Stimulated activated CD4-positive, alpha-beta T cell treated with anti-CD3 and anti-CD28 coated beads, Interleukin-1b, Interleukin-23, amount 100 ng/mL, for 4 hours (primary cell): ENCODE results near the gene FAM83F.
"Not testable (repeated sequence)": the region's sequence is repeated elsewhere in the genome, so short reads cannot be mapped to it uniquely, and the experiment has no call there.

ENCODE experiments used
- DNase-seq, 2 donors: peaks; one replicate each; pipeline ENCODE4 v3.0.0-alpha.2; 2020; ENCODE audit warnings: low read depth in 2 of 2

The FAM83F gene

GRCh38 chr22:39965748-39966147 lies 29.0 kb upstream of the FAM83F start:
- no peak for DNase-seq

DNA sequence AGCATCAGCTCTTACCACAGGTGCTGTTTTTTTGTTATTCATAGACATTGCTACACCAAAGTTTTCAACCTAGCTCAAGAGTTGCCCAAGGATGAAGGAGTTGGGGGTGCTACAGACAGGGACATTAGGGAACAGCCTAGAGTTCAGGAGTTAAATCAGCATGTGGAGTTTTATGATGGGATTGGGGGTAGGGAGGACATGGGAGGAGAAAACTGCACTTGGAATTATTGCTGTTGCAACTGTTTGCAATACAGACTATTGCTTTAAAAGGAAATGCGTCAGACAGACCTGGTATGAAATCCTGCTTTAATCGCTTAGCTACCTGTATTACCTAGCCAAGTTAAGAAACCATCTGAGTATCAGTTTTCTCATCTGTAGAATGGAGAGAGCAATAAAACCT lies 28.3 kb upstream of the FAM83F start:
- DNase-seq, result no peak

GRCh38 chr22:39967103-39967829 lies 27.5 kb upstream of the FAM83F start:
- DNase-seq, result no peak

- DNase-seq, result no peak
These were observed 26.5 kb upstream of the FAM83F start for GRCh38 chr22:39967996-39968972.

GRCh38 chr22:39970742-39971141 lies 24.0 kb upstream of the FAM83F start:
- DNase-seq, result no peak

DNA sequence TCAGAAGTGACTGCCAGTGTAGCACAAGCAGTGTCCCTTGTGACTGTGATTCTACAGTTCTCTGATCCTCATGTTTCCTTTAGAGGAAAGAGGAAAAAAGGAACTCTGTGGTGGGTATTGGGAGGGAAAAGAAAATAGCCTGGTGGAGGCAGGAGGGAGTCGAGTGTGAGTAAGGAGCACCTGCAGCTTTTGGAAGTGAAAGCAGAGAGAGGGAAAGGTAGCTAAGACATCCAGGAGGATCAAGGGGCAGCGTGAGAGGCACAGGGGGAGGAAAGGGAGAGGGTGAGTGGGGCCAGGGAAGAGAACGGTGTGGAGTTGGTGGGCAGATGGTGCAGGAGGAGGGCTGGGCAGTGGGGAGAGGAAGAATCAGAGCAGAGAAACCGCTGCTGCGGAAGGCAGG lies 22.1 kb upstream of the FAM83F start:
- no peak for DNase-seq

GRCh38 chr22:39973656-39974055 lies 21.1 kb upstream of the FAM83F start:
- no peak for DNase-seq

DNA sequence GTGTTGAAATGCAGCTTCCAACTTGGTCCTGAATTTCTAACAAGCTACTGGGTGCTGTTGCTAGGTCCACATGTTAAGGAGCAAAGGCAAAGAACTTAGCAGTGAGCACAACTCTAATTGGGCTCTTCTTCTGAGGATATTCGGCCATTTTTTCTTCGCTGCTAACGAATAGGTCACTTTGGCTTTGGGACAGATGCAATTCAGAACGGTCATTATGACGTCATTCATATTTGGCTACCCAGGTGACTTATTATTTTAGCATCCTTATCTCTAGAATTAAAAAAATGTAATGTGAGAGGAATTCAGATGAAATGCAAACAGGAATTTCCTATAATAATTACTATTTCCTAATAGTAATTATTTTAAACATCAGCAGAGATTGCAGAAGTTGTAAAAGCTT lies 20.7 kb upstream of the FAM83F start:
- no peak for DNase-seq

DNA sequence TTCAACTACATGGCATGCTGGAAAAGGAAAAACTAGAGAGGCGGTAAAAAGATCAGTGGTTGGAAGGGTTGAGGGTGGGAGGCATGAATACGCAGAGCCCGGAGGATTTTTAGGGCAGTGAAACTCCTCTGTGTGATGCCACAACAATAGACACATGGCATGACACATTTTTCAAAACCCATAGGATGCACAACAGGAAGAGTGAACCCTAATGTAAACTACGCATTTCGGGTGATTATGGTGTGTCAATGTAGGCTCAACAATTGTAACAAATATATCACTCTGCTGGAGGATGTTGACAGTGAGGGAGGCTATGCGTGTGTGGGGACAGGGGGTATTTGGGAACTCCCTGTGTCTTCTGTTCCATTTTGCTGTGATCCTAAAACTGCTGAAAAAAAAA lies 15.7 kb upstream of the FAM83F start:
- DNase-seq, result no peak

- DNase-seq, result no peak
These were observed 15.3 kb upstream of the FAM83F start for GRCh38 chr22:39979458-39979857.

GRCh38 chr22:39980596-39980995 lies 14.2 kb upstream of the FAM83F start:
- DNase-seq, result no peak

- no peak for DNase-seq
These were observed 11.4 kb upstream of the FAM83F start for GRCh38 chr22:39983346-39983745.

DNA sequence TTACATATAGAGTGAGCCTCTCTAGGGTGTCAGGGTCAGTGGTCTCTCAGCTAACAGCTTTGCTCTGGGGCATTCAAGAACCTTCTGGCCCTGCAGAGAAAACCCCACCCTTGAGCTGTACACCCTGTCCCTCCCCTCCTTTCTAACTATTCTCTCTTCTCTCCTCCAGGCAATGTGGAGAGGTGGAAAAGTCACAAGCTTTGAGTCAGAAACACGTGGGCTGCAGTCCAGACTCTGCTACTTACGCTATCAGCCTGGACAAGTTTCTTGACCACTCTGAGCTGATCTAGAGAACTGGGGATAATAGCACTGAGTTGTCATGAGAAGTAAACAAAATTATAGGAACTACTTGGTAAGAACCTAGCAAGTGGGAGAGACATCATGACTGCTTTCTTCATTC lies 10.7 kb upstream of the FAM83F start:
- DNase-seq, result no peak

DNA sequence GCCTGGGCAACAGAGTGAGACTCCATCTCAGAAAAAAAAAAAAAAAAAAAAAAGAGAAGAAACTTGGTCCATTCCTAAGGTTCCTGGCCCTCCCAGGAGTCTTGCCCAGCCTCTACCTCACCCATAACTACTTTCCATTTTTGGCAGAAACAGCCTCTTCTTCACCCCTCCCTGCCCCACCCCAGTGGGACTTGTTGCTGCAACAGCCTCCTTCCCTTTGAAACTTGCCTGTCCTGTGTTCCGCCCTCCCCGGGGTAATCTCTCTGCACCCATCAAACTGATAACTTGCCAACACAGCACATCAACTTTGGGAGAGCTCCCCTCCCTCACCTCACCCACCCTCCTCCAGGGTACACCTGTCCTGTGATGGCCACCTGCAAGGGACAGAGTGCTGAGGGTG lies 10.0 kb upstream of the FAM83F start:
- no peak for DNase-seq

DNA sequence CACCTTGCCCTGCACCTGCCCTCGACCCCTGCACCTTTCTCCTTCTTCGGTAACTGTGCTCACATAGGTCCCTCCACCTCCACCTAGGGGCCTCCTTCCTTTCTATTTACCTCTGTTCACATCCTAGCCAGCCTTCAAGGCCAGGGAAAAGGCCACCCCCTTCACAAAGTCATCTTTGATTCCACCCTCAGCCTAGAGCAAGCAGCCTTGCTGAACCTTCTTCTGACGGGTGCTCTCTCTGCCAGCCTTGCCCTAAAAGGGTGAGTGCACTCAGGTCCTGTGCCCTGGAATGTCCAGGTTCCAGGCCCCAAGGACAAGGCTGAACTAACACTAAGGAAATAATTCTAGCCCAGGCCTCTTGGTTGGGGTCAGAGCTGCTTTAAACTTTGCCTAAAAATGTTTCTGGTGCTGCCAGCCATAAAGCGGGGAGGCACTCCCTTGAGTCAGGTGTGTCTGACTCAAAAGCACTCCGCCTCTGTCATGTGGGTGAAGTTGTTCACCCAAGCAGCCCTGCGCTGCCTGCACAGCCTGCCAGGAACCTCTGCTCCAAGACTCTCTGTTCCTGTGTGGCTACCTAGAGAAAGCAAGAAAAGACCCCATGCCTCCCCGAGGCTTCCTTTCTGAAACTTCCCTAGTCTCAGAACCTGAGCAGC lies 9.2 kb upstream of the FAM83F start:
- DNase-seq, result no peak

- no peak for DNase-seq
These were observed 6.2 kb upstream of the FAM83F start for GRCh38 chr22:39988386-39989114.

DNA sequence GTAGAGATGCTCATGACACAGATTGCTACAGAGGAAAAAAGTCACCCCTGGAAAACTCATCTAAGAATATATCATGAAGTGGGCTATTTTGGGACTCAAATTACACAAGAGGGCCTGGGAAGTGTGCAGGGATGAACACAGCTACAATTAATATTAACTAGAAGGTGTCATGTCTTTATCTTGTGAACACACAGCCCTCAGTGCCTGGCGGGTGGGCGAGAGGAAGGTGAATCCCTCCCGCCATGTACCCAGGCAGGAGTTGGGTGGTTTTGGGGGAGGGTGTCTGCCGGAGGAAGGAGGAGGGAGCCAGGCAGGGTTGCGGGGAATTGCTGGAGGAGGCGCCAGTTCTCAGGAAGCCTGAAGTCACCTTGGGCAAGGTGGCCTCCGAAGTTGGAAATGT lies 5.1 kb upstream of the FAM83F start:
- no peak for DNase-seq

DNA sequence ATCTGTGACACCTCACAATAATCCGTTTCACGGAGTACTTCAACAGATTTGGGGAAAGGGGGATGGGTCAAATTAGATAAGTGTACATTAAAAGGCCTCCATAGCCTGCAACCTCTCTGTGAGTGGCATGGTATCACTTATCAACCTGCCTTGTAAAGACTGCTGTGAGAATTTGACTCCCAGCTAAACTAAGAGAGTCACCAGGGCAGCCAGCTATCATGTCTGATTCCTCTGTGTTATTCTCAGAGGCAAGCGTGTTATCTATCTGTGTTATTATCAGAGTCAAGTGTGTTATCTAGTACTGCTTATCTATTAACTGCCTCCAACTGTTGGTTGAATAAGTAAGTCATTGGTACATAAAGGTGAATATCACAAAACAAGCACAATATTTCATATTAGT lies 4.1 kb upstream of the FAM83F start:
- no peak for DNase-seq

DNA sequence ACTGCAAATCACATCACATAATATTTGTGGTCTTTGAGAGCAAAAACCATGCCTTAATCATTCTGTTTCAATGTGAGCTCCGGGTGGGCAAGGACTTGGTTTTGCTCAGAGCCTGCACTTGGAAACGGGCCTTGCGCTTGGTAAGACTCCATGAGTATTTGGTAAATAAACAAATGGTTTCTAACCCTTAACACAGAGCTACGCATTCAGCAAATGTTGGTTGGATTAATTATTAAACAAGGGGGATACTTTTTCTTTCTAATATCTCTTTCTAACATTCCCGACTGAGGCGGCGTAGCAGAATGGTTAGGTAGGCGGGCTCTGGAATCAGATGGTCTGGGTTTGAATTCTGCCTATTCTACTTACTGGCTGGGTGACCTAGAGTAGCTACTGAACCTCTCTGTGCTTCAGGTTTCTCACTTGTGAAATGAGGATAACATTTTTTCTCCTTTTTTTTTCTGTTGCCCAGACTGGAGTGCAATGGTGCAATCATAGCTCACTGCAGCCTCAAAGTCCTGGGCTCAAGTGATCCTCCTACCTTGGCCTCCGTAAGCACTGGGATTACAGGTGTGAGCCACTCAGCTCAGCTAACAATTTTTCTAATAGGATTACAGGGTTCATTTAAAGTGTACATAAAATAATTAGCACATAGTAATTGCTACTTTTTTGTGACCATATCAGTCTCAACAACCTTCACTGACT lies 3.4 kb upstream of the FAM83F start:
- no peak for DNase-seq

DNA sequence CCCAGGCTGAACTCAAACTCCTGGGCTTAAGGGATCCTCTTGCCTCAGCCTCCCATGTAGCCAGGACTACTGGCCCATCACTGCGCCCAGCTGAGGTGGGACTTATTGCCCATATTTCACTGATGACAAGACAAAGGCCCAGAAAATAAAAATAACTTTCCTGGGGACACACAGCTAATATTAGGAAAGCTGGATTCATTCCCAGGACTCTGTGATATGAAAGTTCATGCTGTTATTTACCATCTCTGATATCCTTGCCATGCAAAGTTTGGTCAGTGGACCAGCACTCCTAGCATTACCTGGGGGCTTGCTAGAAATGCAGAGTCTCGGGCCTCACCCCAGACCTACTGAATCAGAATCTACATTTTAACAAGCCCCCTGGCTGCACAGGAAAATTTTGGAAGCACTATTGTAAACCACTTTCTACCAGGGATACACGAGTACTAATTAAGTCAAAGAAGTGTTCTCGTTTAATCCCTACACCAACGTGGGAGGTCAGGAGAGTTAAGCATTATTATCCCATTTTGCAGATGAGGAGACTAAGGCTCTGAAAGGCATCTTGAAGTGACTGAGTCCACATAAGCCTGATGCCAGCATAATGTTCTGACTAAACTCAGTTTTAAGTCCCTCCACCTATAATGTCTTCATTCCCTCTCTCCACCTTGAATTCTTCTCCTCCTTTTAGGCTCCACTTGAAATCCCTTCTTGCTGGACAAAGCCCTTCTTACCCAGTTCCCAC lies 2.5 kb upstream of the FAM83F start:
- no peak for DNase-seq

DNA sequence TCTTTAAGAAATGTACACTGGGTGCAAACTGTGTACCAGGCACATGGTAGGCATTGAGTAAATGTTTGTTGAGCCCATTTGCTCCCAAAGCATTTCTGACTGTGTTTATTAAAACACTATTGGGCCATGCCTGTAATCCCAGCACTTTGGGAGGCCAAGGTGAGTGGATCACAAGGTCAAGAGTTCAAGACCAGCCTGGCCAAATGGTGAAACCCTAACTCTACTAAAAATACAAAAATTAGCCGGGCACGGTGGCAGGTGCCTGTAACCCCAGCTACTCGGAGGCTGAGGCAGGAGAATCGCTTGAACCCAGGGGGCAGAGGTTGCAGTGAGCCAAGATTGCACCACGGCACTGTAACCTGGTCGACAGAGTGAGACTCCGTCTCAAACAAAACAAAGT lies 1.9 kb upstream of the FAM83F start:
- not testable (repeated sequence) for DNase-seq
